HepG2 (cell line): Measurements from ENCODE around the gene LSM2. TPM values are rescaled to one million over a fixed set of nuclear protein-coding genes. Genes with fewer than 3 reads are reported as not detected.
A peak's percentile ranks its signal among the peaks of the same experiment; 100 is the strongest.

ENCODE experiments used
- ATAC-seq: fragments of 200-7000 bp; cut with Tn5 transposase; 3 replicates; pipeline ENCODE4 v1.9.1; 2020; ENCODE audit warnings: mild to moderate bottlenecking, moderate library complexity
- BruUV-seq: library from RNA; stranded (reverse); fragments of 400-500 nt; replicated peaks from 2 replicates; lab custom pipeline; 2021; lab: Mats Ljungman, UMichigan
- CTCF ChIA-PET: fragments of 300-600 bp; formaldehyde crosslinking; extraction: SDS; loops from one replicate; lab custom pipeline; 2021; ENCODE audit warnings: low total read pairs, inconsistent platforms, low intra/inter-chr PET ratio; lab: Yijun Ruan, JAX
- POLR2A ChIA-PET: fragments of 350-600 bp; sonication (Branson Sonifier 250); formaldehyde crosslinking; loops from one replicate; lab custom pipeline; 2020; ENCODE audit warnings: antibody characterized with exemption, inconsistent platforms; lab: Yijun Ruan, JAX
- DNase-seq: peaks from one replicate; pipeline ENCODE4 v3.0.0-alpha.2; 2015; ENCODE audit warnings: low spot score
- FAIRE-seq: peaks from 3 replicates; lab custom pipeline; 2011; peaks lifted over from hg19 to GRCh38; lab: Jason Lieb, UNC
- H2AFZ ChIP-seq: one replicate; pipeline ENCODE4 v1.6.1; 2011; ENCODE audit warnings: low read length, inconsistent platforms
- H3K27ac ChIP-seq: fragments of 300-600 bp; 3 replicates; pipeline ENCODE4 v1.8.0; 2011; ENCODE audit warnings: mixed run types, mild to moderate bottlenecking, mixed read lengths, low read length, inconsistent platforms; ENCODE audit not compliant: insufficient read depth; ENCODE audit errors: extremely low read length
- H3K27me3 ChIP-seq, 2 experiments: fragments of 200-600 bp in 1 of 2; 2 replicates in 1 of 2; 3 replicates in 1 of 2; pipeline versions ENCODE4 v1.6.0 to v1.8.0; 2011; ENCODE audit warnings: low read length in 2 of 2, mild to moderate bottlenecking in 2 of 2, moderate library complexity in 2 of 2, inconsistent platforms in 1 of 2; ENCODE audit not compliant: insufficient read depth in 2 of 2, control insufficient read depth in 1 of 2
- H3K36me3 ChIP-seq, 2 experiments: fragments of 200-600 bp in 1 of 2; replicated peaks in 1 of 2; 2 replicates in 1 of 2; 3 replicates in 1 of 2; pipeline versions ENCODE4 v1.5.1 to v1.8.0; 2011; ENCODE audit warnings: low read length in 2 of 2, inconsistent platforms in 1 of 2; ENCODE audit not compliant: insufficient read depth in 2 of 2, control insufficient read depth in 1 of 2
- H3K4me1 ChIP-seq: 2 replicates; pipeline ENCODE4 v1.5.1; 2012; ENCODE audit warnings: low read length, inconsistent platforms; ENCODE audit not compliant: insufficient read depth
- H3K4me2 ChIP-seq: 2 replicates; pipeline ENCODE4 v1.6.0; 2011; ENCODE audit warnings: low read depth, low read length, inconsistent platforms
- H3K4me3 ChIP-seq, 3 experiments: fragments of 200-600 bp in 1 of 3; sonication (generic), shearing (Covaris generic) in 1 of 3; replicated peaks in 1 of 3; 2 replicates each; pipeline ENCODE4 v1.5.1; 2011 to 2016; ENCODE audit warnings: low read length in 3 of 3, inconsistent platforms in 2 of 3, low read depth in 2 of 3, mild to moderate bottlenecking in 2 of 3, control low read depth in 1 of 3, mixed read lengths in 1 of 3; ENCODE audit not compliant: insufficient read depth in 1 of 3
- H3K79me2 ChIP-seq: one replicate; pipeline ENCODE4 v1.6.1; 2011; ENCODE audit warnings: low read length, inconsistent platforms; ENCODE audit not compliant: insufficient read depth
- H3K9ac ChIP-seq: 2 replicates; pipeline ENCODE4 v1.6.0; 2011; ENCODE audit warnings: mild to moderate bottlenecking, low read depth, low read length, inconsistent platforms; ENCODE audit not compliant: insufficient read depth
- H3K9me3 ChIP-seq: 2 replicates; pipeline ENCODE4 v1.5.1; 2012; ENCODE audit warnings: mild to moderate bottlenecking, low read length
- H4K20me1 ChIP-seq: 2 replicates; pipeline ENCODE4 v1.6.0; 2011; ENCODE audit warnings: inconsistent platforms, mild to moderate bottlenecking, low read length, moderate library complexity; ENCODE audit not compliant: insufficient read depth
- AFF4 ChIP-seq: sonication (generic); formaldehyde crosslinking; IDR thresholded peaks from 2 replicates; pipeline ENCODE4 v1.4.0; 2020; ENCODE audit warnings: missing genetic modification reagents
- ATF1 ChIP-seq: IDR thresholded peaks from 2 replicates; pipeline ENCODE4 v1.6.1; 2016; ENCODE audit warnings: mild to moderate bottlenecking, control low read depth
- GATAD1 ChIP-seq: IDR thresholded peaks from 2 replicates; pipeline ENCODE4 v1.6.1; 2016; ENCODE audit warnings: missing genetic modification reagents, missing compliant biosample characterization
- SPEN ChIP-seq: sonication (generic); formaldehyde crosslinking; IDR thresholded peaks from 2 replicates; pipeline ENCODE4 v1.5.1; 2020; ENCODE audit warnings: low read depth, mild to moderate bottlenecking, missing genetic modification reagents
- ZBTB21 ChIP-seq: sonication (generic); formaldehyde crosslinking; IDR thresholded peaks from 2 replicates; pipeline ENCODE4 v1.4.0; 2020; ENCODE audit warnings: missing genetic modification reagents
- ZBTB46 ChIP-seq: sonication (generic); formaldehyde crosslinking; IDR thresholded peaks from 2 replicates; pipeline ENCODE4 v1.4.0; 2020; ENCODE audit warnings: mild to moderate bottlenecking, missing genetic modification reagents, borderline replicate concordance
- ZNF710 ChIP-seq: sonication (generic); formaldehyde crosslinking; IDR thresholded peaks from 2 replicates; pipeline ENCODE4 v1.5.0; 2020; ENCODE audit warnings: mild to moderate bottlenecking, missing genetic modification reagents, borderline replicate concordance
- ZNF878 ChIP-seq: sonication (generic); formaldehyde crosslinking; IDR thresholded peaks from 2 replicates; pipeline ENCODE4 v1.8.1; 2023; ENCODE audit warnings: mild to moderate bottlenecking, missing genetic modification reagents, moderate library complexity
- WGBS: methylation state at CpG from one replicate; pipeline ENCODE4 v1.1.6; 2017; ENCODE audit warnings: low lambda C conversion rate; 5-methylcytosine and 5-hydroxymethylcytosine counted together
- in situ Hi-C: cut with HindIII; loops from 2 replicates; pipeline ENCODE4 v1.10.0; 2017; ENCODE audit warnings: low pct_unique_long_range_greater_than_20kb; ENCODE audit not compliant: extremely low pct_ligation_motif_present
- intact Hi-C: fragments of 100-400 bp; cut with micrococcal nuclease; formaldehyde crosslinking; loops from one replicate; pipeline ENCODE4 v1.10.0; 2022; ENCODE audit not compliant: unreplicated experiment
- polyA plus RNA-seq, 8 experiments: library from polyadenylated mRNA; depleted of rRNA in 3 of 8; stranded (reverse) in 7 of 8; unstranded in 1 of 8; fragments of >200 nt; fragmentation: Illumina TruSeq in 4 of 8; extraction: Trizol in 4 of 8; gene quantifications; 2 replicates each; pipeline versions ENCODE4 v1.2.1 to v1.2.3, GENCODE V29; 2011 to 2016; ENCODE audit warnings: low read depth in 4 of 8, missing spikeins in 1 of 8, mixed read lengths in 1 of 8; ENCODE audit not compliant: insufficient read depth in 1 of 8
- total RNA-seq, 5 experiments: library from RNA; depleted of rRNA; stranded (reverse); fragments of >200 nt; fragmentation: Illumina TruSeq; extraction: Trizol; gene quantifications; 2 replicates each; pipeline ENCODE4 v1.2.3, GENCODE V29; 2016; ENCODE audit warnings: low read depth in 1 of 5

The LSM2 gene
- total and polyA plus RNA-seq, 2 of the 13 experiments (the other 11 are each of a cell fraction or from before 2014, with no cell fraction given): 69.4 to 90.5 TPM

GRCh38 chr6:31796993-31797385 lies 9.8 kb downstream of the LSM2 start (continued):
- TF ChIP-seq AFF4 (CRISPR knock-in tag): no peak
- TF ChIP-seq, all 625 proteins: peak for 0

- BruUV-seq: no TSS peak
- DNase-seq (peak; percentile 90), FAIRE-seq (peak; percentile 87), ATAC-seq (peak; percentile 89)
- H3K4me3 ChIP-seq: peak within 1 kb of the TSS; percentile 89 to 98 (median 98)
- no peaks in the 10 kb centered on the region for H3K9me3 ChIP-seq
- peak within 1 kb of the TSS; percentile 95 for H3K4me2 ChIP-seq
- peak within 1 kb of the TSS; percentile 92 for H3K9ac ChIP-seq
- peak within 1 kb of the TSS; percentile 76 for H3K27ac ChIP-seq
- H3K27me3 ChIP-seq: no peaks in the 10 kb centered on the region; a peak in 1 of 5 replicates
- peak within 1 kb of the TSS; percentile 28 for H2AFZ ChIP-seq
- ChIA-PET POLR2A (interaction anchor here (0.8 to 4.3 kb wide), 33 partner anchors 9 to 254 kb away, joined by 3 to 77 read pairs (median 5); partner anchors contain the start of genes ABHD16A, APOM, CFB and CLIC1), CTCF (interaction anchor here (1.0 to 1.6 kb wide), 3 partner anchors 10 to 34 kb away, joined by 3 to 5 read pairs (median 5); no protein-coding TSS in a partner anchor)
- in situ Hi-C loops (no loop called here), intact Hi-C loops (loop anchor here (1.0 to 2.0 kb wide), 2 partner anchors 19 to 35 kb away; partner anchors contain the start of genes HSPA1A and HSPA1L)
- peaks cover 25% of the 10 kb centered on the region for H3K4me1 ChIP-seq
- H3K36me3 ChIP-seq: peaks cover 5 to 27% of the 10 kb centered on the region in 2 experiments
- H3K79me2 ChIP-seq: peaks cover 22% of the 10 kb centered on the region
- no peaks in the 10 kb centered on the region for H4K20me1 ChIP-seq
- 6% methylated on average over 7 of the region's 75 CpGs for WGBS
- peak; percentile 43; the same call in 1 of the 2 replicates for TF ChIP-seq ZNF878 (CRISPR knock-in tag)
- TF ChIP-seq ZBTB21 (CRISPR knock-in tag): no peak
- peak; percentile 83 for TF ChIP-seq ZNF710 (CRISPR knock-in tag)
- peak; percentile 97 for TF ChIP-seq SPEN (CRISPR knock-in tag)
- TF ChIP-seq ATF1 (CRISPR knock-in tag): no peak
- peak; percentile 84 for TF ChIP-seq GATAD1
- TF ChIP-seq ZBTB46 (CRISPR knock-in tag): peak; percentile 89
Measured at GRCh38 chr6:31795616-31796298, 11.0 kb downstream of the LSM2 start, which contains the start of gene VARS1. Gene VARS1 (minus strand): TSS chr6:31795752. CDS start chr6:31795217, 535 bp downstream.
